ENCODE data around the gene CREB3L2. TPM values are rescaled to one million over a fixed set of nuclear protein-coding genes. Genes with fewer than 3 reads are reported as not detected.

CREB3L2 gene
- total and polyA plus RNA-seq, 3 experiments from 2014 or later = 12.5 to 25.0 (median 23.9) TPM

GRCh38 chr7:137882261-137882668, 119.6 kb downstream of the CREB3L2 start:
- Mint-ChIP-seq H3K4me3 (no peak overlapping the region), H3K36me3 (peaks cover 10 to 93% (median 36%) of the 10 kb centered on the region in 3 donors), H3K27me3 (no peaks in the 10 kb centered on the region), H3K4me1 (no peaks in the 10 kb centered on the region), H3K27ac (no peak overlapping the region), H3K9me3 (no peaks in the 10 kb centered on the region)
- peaks cover 34% of the 10 kb centered on the region for H3K36me3 ChIP-seq (ENCODE audit: insufficient read depth, low read length)
- H3K9me3 ChIP-seq (ENCODE audit: low read length) = no peaks in the 10 kb centered on the region
- H3K27me3 ChIP-seq (ENCODE audit: insufficient read depth, low read length, poor library complexity, severe bottlenecking) = no peaks in the 10 kb centered on the region
- H3K4me3 ChIP-seq (ENCODE audit: low read length) = no peak overlapping the region
- ChIA-PET POLR2A (no interaction called here), CTCF (no interaction called here)
- no peaks in the 10 kb centered on the region for H3K4me1 ChIP-seq (ENCODE audit: insufficient read depth, low read length)
- DNase-seq = no peak
- H3K27ac ChIP-seq (ENCODE audit: low read depth, low read length) = peak overlapping the region; percentile 19

- DNase-seq = no peak
- Mint-ChIP-seq H3K4me3 (no peak overlapping the region), H3K27me3 (no peaks in the 10 kb centered on the region), H3K27ac (no peak overlapping the region), H3K4me1 (no peaks in the 10 kb centered on the region), H3K36me3 (peaks cover 10 to 93% (median 41%) of the 10 kb centered on the region in 3 donors), H3K9me3 (no peaks in the 10 kb centered on the region)
- no peaks in the 10 kb centered on the region for H3K9me3 ChIP-seq (ENCODE audit: low read length)
- ChIA-PET CTCF (no interaction called here), POLR2A (no interaction called here)
- H3K4me3 ChIP-seq (ENCODE audit: low read length) = no peak overlapping the region
- H3K27me3 ChIP-seq (ENCODE audit: insufficient read depth, low read length, poor library complexity, severe bottlenecking) = no peaks in the 10 kb centered on the region
- no peaks in the 10 kb centered on the region for H3K4me1 ChIP-seq (ENCODE audit: insufficient read depth, low read length)
- H3K36me3 ChIP-seq (ENCODE audit: insufficient read depth, low read length) = peaks cover 34% of the 10 kb centered on the region
- H3K27ac ChIP-seq (ENCODE audit: low read depth, low read length) = no peak overlapping the region
These were observed 120.2 kb downstream of the CREB3L2 start for GRCh38 chr7:137881607-137882260.

GRCh38 chr7:137880432-137880831, 121.5 kb downstream of the CREB3L2 start:
- ChIA-PET CTCF (no interaction called here), POLR2A (no interaction called here)
- H3K36me3 Mint-ChIP-seq = peaks cover 10 to 92% (median 42%) of the 10 kb centered on the region in 3 donors
- H3K9me3 Mint-ChIP-seq = no peaks in the 10 kb centered on the region
- no peak overlapping the region for H3K4me3 Mint-ChIP-seq
- H3K4me3 ChIP-seq (ENCODE audit: low read length) = no peak overlapping the region
- peak overlapping the region in 1 of 8 donors; percentile 14 for H3K27ac Mint-ChIP-seq
- H3K4me1 Mint-ChIP-seq = no peaks in the 10 kb centered on the region
- H3K4me1 ChIP-seq (ENCODE audit: insufficient read depth, low read length) = no peaks in the 10 kb centered on the region
- peaks cover 29% of the 10 kb centered on the region for H3K36me3 ChIP-seq (ENCODE audit: insufficient read depth, low read length)
- H3K9me3 ChIP-seq (ENCODE audit: low read length) = no peaks in the 10 kb centered on the region
- no peak overlapping the region for H3K27ac ChIP-seq (ENCODE audit: low read depth, low read length)
- DNase-seq = no peak
- H3K27me3 Mint-ChIP-seq = no peaks in the 10 kb centered on the region
- no peaks in the 10 kb centered on the region for H3K27me3 ChIP-seq (ENCODE audit: insufficient read depth, low read length, poor library complexity, severe bottlenecking)

- CTCF ChIA-PET = no interaction called here
- Mint-ChIP-seq H3K9me3 (no peaks in the 10 kb centered on the region), H3K4me3 (no peak overlapping the region), H3K4me1 (no peaks in the 10 kb centered on the region), H3K36me3 (peaks cover 9 to 89% (median 44%) of the 10 kb centered on the region in 3 donors), H3K27ac (peak overlapping the region in 2 of 8 donors; percentile 37 to 77), H3K27me3 (no peaks in the 10 kb centered on the region)
- Histone ChIP-seq H3K36me3 (ENCODE audit: insufficient read depth, low read length) (peaks cover 20% of the 10 kb centered on the region), H3K27ac (ENCODE audit: low read depth, low read length) (no peak overlapping the region), H3K27me3 (ENCODE audit: insufficient read depth, low read length, poor library complexity, severe bottlenecking) (no peaks in the 10 kb centered on the region), H3K4me1 (ENCODE audit: insufficient read depth, low read length) (no peaks in the 10 kb centered on the region), H3K4me3 (ENCODE audit: low read length) (no peak overlapping the region), H3K9me3 (ENCODE audit: low read length) (no peaks in the 10 kb centered on the region)
- DNase-seq = no peak
- POLR2A ChIA-PET = no interaction called here
These were observed 122.3 kb downstream of the CREB3L2 start for GRCh38 chr7:137879357-137880158.

GRCh38 chr7:137878333-137878961, 123.4 kb downstream of the CREB3L2 start:
- POLR2A ChIA-PET = no interaction called here
- no peak overlapping the region for H3K4me3 Mint-ChIP-seq
- H3K27me3 Mint-ChIP-seq = no peaks in the 10 kb centered on the region
- H3K4me1 Mint-ChIP-seq = no peaks in the 10 kb centered on the region
- H3K9me3 ChIP-seq (ENCODE audit: low read length) = no peaks in the 10 kb centered on the region
- H3K36me3 Mint-ChIP-seq = peaks cover 7 to 88% (median 43%) of the 10 kb centered on the region in 3 donors
- DNase-seq = no peak
- peaks cover 17% of the 10 kb centered on the region for H3K36me3 ChIP-seq (ENCODE audit: insufficient read depth, low read length)
- CTCF ChIA-PET = no interaction called here
- no peaks in the 10 kb centered on the region for H3K9me3 Mint-ChIP-seq
- no peaks in the 10 kb centered on the region for H3K4me1 ChIP-seq (ENCODE audit: insufficient read depth, low read length)
- H3K27ac ChIP-seq (ENCODE audit: low read depth, low read length) = no peak overlapping the region
- H3K27me3 ChIP-seq (ENCODE audit: insufficient read depth, low read length, poor library complexity, severe bottlenecking) = no peaks in the 10 kb centered on the region
- peak overlapping the region in 1 of 8 donors; percentile 52 for H3K27ac Mint-ChIP-seq
- H3K4me3 ChIP-seq (ENCODE audit: low read length) = no peak overlapping the region

- Histone ChIP-seq H3K9me3 (ENCODE audit: low read length) (no peaks in the 10 kb centered on the region), H3K4me1 (ENCODE audit: insufficient read depth, low read length) (no peaks in the 10 kb centered on the region), H3K27ac (ENCODE audit: low read depth, low read length) (no peak overlapping the region), H3K27me3 (ENCODE audit: insufficient read depth, low read length, poor library complexity, severe bottlenecking) (no peaks in the 10 kb centered on the region), H3K36me3 (ENCODE audit: insufficient read depth, low read length) (peaks cover 16% of the 10 kb centered on the region), H3K4me3 (ENCODE audit: low read length) (no peak overlapping the region)
- no peak for DNase-seq
- CTCF ChIA-PET = no interaction called here
- no peaks in the 10 kb centered on the region for H3K9me3 Mint-ChIP-seq
- POLR2A ChIA-PET = no interaction called here
- H3K4me1 Mint-ChIP-seq = no peaks in the 10 kb centered on the region
- H3K27ac Mint-ChIP-seq = no peak overlapping the region
- H3K4me3 Mint-ChIP-seq = no peak overlapping the region
- H3K36me3 Mint-ChIP-seq = peaks cover 4 to 77% (median 38%) of the 10 kb centered on the region in 3 donors
- H3K27me3 Mint-ChIP-seq = no peaks in the 10 kb centered on the region
These were observed 124.7 kb downstream of the CREB3L2 start for GRCh38 chr7:137877027-137877675.

GRCh38 chr7:137875746-137876145, 126.1 kb downstream of the CREB3L2 start:
- DNase-seq = no peak
- H3K36me3 ChIP-seq (ENCODE audit: insufficient read depth, low read length) = peaks cover 10% of the 10 kb centered on the region
- no peaks in the 10 kb centered on the region for H3K27me3 ChIP-seq (ENCODE audit: insufficient read depth, low read length, poor library complexity, severe bottlenecking)
- Mint-ChIP-seq H3K4me3 (no peak overlapping the region), H3K27ac (no peak overlapping the region), H3K4me1 (no peaks in the 10 kb centered on the region), H3K36me3 (peaks cover 0 to 70% (median 33%) of the 10 kb centered on the region in 3 donors), H3K27me3 (no peaks in the 10 kb centered on the region), H3K9me3 (no peaks in the 10 kb centered on the region)
- H3K4me1 ChIP-seq (ENCODE audit: insufficient read depth, low read length) = no peaks in the 10 kb centered on the region
- no peak overlapping the region for H3K4me3 ChIP-seq (ENCODE audit: low read length)
- CTCF ChIA-PET = no interaction called here
- no peaks in the 10 kb centered on the region for H3K9me3 ChIP-seq (ENCODE audit: low read length)
- no peak overlapping the region for H3K27ac ChIP-seq (ENCODE audit: low read depth, low read length)
- POLR2A ChIA-PET = no interaction called here

Data from CD8-positive, alpha-beta memory T cell (primary cell).